ENCODE data around the gene ECPAS. TPM values are rescaled to one million over a fixed set of nuclear protein-coding genes. Genes with fewer than 3 reads are reported as not detected.

Gene ECPAS
- total and polyA plus RNA-seq, 7 donors = 17.4 to 92.8 (median 61.4) TPM

- intact Hi-C loops (cut with DNase I) = no loop called here
- Histone ChIP-seq H3K4me3 (no peak overlapping the region), H3K4me1 (peaks cover 0 to 37% (median 24%) of the 10 kb centered on the region in 4 donors), H3K27ac (peak overlapping the region in 2 of 4 donors; percentile 50 to 56), H3K27me3 (no peaks in the 10 kb centered on the region), H3K36me3 (no peaks in the 10 kb centered on the region), H3K9me3 (no peaks in the 10 kb centered on the region)
- no peak for DNase-seq
- no peak for TF ChIP-seq EP300 (IDR thresholded peaks at IDR 0.05)
- no peak for TF ChIP-seq POLR2A (IDR thresholded peaks at IDR 0.05)
- TF ChIP-seq POLR2AphosphoS5 (IDR thresholded peaks at IDR 0.05) = no peak
- no peak for TF ChIP-seq CTCF (IDR thresholded peaks at IDR 0.05)
- WGBS, 2 donors = 89 to 95% methylated on average over 4 of the region's 4 CpGs
Measured at GRCh38 chr9:111467778-111468367, 16.3 kb downstream of the ECPAS start.

- intact Hi-C loops (cut with DNase I) = no loop called here
- Histone ChIP-seq H3K36me3 (no peaks in the 10 kb centered on the region), H3K27me3 (no peaks in the 10 kb centered on the region), H3K4me1 (peaks cover 0 to 24% (median 15%) of the 10 kb centered on the region in 4 donors), H3K27ac (no peak overlapping the region), H3K4me3 (no peak overlapping the region), H3K9me3 (no peaks in the 10 kb centered on the region)
- DNase-seq = no peak
- TF ChIP-seq POLR2AphosphoS5 (IDR thresholded peaks at IDR 0.05) (no peak), CTCF (IDR thresholded peaks at IDR 0.05) (no peak), POLR2A (IDR thresholded peaks at IDR 0.05) (no peak), EP300 (IDR thresholded peaks at IDR 0.05) (no peak)
- 87 to 96% methylated on average over 2 of the region's 2 CpGs for WGBS, 2 donors
Measured at GRCh38 chr9:111463048-111463447, 21.1 kb downstream of the ECPAS start.

- Histone ChIP-seq H3K4me1 (peaks cover 0 to 43% (median 29%) of the 10 kb centered on the region in 4 donors), H3K27ac (no peak overlapping the region)
- whole genome bisulfite sequencing, 2 donors = 48 to 67% methylated on average over 7 of the region's 7 CpGs
Measured at GRCh38 chr9:111458139-111459009, 25.8 kb downstream of the ECPAS start.

GRCh38 chr9:111456529-111456928 lies 27.7 kb downstream of the ECPAS start:
- DNase-seq = no peak
- WGBS, 2 donors = 60 to 64% methylated on average over 2 of the region's 2 CpGs
- TF ChIP-seq POLR2AphosphoS5 (IDR thresholded peaks at IDR 0.05) = no peak
- TF ChIP-seq CTCF (IDR thresholded peaks at IDR 0.05) = no peak
- no peak for TF ChIP-seq EP300 (IDR thresholded peaks at IDR 0.05)
- TF ChIP-seq POLR2A (IDR thresholded peaks at IDR 0.05) = no peak
- intact Hi-C loops (cut with DNase I) = no loop called here
- no peak overlapping the region for H3K4me3 ChIP-seq
- H3K36me3 ChIP-seq = no peaks in the 10 kb centered on the region
- no peaks in the 10 kb centered on the region for H3K27me3 ChIP-seq
- no peak overlapping the region for H3K27ac ChIP-seq
- H3K4me1 ChIP-seq = peaks cover 0 to 58% (median 38%) of the 10 kb centered on the region in 4 donors
- no peaks in the 10 kb centered on the region for H3K9me3 ChIP-seq

More at GRCh38 chr9:111458139-111459009, 25.8 kb downstream of the ECPAS start:
- TF ChIP-seq CTCF (IDR thresholded peaks at IDR 0.05) (no peak), EP300 (IDR thresholded peaks at IDR 0.05) (no peak), POLR2AphosphoS5 (IDR thresholded peaks at IDR 0.05) (no peak), POLR2A (IDR thresholded peaks at IDR 0.05) (no peak)
- Histone ChIP-seq H3K9me3 (no peaks in the 10 kb centered on the region), H3K36me3 (no peaks in the 10 kb centered on the region), H3K27me3 (no peaks in the 10 kb centered on the region), H3K4me3 (no peak overlapping the region)
- no peak for DNase-seq
- intact Hi-C loops (cut with DNase I) = no loop called here
